NOMO-1 (cell line): ENCODE measurements around the gene SNAPC1.
"Not testable (repeated sequence)": the region's sequence is repeated elsewhere in the genome, so short reads cannot be mapped to it uniquely, and the experiment has no call there.

Source experiments
- DNase-seq, 2 experiments: peaks; one replicate each; lab custom pipeline; 2025; ENCODE audit not compliant: unreplicated experiment in 2 of 2; lab: John Stamatoyannopoulos, UW

SNAPC1 gene, protein sequence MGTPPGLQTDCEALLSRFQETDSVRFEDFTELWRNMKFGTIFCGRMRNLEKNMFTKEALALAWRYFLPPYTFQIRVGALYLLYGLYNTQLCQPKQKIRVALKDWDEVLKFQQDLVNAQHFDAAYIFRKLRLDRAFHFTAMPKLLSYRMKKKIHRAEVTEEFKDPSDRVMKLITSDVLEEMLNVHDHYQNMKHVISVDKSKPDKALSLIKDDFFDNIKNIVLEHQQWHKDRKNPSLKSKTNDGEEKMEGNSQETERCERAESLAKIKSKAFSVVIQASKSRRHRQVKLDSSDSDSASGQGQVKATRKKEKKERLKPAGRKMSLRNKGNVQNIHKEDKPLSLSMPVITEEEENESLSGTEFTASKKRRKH

DNA sequence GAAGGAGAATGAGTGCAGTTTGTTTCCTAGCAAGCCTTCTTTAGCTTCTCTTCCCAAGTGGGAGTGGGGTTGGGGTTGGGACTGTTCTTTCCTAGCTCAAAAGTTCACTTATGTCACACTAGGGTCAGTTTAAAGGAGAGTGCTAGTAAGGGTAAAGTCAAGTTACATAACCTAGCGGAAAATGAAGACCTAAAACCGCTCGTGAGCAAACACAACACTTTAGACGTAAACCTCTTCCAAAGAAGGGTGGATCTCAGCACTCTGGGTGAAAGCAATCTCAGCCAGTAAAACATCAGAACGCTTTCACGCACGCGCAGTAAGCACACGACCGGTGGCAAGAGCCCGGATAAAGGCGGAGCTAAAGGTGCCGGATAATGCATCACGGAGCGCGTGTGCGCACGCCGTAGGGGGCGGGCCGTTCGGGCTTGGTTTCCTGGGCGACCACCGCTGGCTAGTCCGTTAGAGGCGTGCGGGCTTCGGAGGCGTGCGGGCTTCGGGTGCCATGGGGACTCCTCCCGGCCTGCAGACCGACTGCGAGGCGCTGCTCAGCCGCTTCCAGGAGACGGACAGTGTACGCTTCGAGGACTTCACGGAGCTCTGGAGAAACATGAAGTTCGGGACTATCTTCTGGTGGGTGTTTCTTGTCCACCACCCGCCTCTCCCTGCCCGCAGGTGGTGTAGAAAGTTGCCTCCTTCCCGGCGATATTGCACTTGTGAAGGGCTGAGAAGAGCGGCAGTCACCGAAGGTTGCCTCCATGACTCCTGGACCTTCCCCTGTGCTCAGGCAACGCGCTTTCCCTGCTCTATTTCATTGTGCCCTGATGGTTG lies at the start of gene SNAPC1:
Gene SNAPC1 (plus strand): TSS at position 462 of the 828 bp plus-strand sequence. CDS start 41 bp downstream, at position 503.
- peak; percentile 97 to 99 for DNase-seq

DNA sequence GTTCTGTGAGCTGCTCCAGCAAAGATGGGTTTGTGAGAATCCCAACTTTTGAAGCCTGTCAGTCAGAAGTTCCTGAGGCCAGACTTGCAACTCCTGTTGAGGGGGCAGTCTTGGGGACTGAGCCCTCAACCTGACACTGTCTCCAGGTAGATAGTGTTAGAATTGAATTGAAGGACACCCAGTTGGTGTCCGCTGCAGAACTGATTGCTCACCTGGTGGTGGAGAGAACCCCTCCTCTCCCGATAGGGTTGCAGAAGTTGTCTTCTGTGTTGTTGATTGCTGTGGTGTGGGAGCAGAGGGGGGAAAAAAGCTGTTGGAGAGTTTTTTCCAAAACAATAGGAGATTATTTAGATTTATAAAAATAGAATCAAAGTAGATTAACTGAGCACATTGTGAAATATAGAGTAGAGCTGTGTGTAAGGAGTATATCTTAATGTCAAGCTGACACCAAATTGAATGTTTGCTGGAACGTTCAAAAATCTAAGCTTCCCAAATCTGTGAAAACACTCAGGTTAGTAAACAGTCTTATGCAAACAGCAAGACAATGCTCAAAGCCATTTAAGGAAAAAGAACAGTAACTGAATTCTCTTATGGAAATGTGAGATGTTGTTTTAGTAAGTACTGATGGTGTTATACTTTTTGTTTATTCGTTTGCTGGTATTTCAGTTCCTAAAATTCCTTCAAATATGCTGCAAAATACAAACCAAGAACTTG lies 48.3 kb upstream of the SNAPC1 start:
- no peak for DNase-seq

DNA sequence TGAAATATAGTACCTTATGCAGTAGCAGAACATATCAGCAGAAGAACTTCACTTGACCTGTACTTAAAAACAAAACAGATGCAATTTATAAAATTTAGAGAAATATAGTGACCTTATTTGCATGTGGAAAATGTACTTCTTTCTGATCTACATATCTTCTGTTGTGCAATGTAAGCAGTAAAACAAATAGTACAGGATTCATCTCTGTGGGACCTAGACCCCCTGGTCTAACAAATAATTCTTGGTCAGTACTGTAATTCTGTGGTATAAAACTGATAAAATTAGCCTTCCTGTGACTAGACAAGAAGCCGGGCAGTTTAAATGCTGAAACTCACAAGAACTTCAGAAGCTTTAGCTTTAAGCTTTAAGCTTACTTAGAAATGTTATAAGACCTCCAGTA lies 45.3 kb upstream of the SNAPC1 start:
- no peak for DNase-seq

DNA sequence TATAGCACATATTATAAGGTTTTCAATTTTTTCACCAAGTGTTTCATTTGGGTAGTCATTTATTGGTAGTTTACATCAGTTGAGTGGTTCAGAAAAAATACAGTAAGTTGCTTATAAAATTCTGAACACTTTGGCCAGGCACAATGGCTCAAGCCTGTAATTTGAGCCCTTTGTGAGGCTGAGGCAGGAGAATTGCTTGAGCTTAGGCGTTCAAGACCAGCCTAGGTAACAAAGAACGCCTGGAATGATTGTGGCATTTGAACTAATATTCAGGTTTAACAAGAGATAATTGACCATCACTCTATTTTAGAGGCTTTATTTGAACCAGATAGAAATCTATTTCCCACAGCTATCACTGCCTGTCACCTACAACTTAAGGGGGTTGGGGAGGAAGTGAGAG lies 44.2 kb upstream of the SNAPC1 start:
- no peak for DNase-seq

DNA sequence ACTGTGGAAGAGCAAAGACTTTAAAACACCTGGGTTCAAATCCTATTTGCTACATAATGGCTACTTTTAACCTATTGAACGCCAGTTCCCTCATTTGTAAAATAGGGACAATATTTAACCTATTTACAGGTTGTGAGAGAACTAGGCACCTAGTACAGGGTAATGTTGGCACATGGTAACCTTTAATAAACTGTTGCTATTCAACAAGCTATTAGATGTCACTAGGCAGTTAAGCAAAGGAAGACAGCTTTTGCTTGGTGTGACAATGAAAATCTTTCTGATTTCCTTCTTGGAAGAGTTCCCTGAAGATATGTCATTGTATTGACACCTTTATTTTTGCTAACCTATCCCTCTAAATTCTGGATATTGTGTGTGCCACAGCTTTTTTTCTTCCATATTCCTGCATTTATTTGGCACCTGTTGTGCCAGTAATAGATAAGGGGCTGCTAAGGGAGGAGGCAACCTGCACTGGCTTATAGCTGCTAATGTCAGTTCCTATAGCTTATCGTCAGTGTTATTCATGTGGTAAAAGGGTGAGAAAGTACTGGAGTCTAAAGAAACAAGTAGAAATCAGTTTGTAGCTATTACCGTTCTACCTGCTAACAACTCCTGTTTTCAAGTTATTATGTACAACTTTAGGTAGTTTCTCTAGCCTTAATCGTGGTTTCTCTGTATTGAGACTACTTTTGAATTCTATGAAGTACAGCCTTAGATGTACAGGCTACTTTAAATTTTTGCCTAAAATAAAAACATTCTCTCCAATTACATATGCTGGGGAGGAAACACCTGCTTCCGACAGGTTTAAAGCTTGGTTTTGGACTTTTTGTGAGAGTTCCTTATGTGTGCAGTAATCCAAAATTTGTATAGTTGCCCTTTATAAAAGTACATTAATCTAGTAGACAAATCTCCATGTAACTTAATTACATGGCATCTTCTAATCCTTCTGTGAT lies 42.6 kb upstream of the SNAPC1 start:
- no peak for DNase-seq

DNA sequence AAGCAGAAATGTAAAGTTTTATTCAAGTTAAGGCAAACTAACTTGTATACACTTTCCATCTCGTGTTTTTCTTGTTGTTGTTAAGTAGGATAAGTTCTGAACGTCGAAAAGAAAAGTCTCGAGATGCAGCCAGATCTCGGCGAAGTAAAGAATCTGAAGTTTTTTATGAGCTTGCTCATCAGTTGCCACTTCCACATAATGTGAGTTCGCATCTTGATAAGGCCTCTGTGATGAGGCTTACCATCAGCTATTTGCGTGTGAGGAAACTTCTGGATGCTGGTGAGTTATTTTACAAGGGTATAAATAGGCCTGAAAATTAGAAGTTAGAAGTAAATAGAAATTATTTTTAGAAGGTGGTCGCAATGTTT lies 41.9 kb upstream of the SNAPC1 start:
- DNase-seq = no peak

DNA sequence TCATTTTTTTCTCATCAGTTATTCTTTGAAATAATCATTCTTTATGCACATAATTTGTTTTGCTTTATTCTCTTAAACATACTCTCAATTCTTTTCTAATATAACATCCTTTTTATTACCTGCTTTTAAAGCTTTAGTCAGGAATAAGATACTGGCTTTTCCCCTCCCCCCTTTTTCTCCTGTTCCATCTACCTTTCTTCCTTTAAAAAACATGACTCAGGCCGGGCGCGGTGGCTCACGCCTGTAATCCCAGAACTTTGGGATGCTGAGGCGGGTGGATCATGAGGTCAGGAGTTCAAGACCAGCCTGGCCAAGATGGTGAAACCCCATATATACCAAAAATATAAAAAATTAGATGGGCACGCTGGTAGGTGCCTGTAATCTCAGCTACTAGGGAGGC lies 41.5 kb upstream of the SNAPC1 start:
- DNase-seq = no peak

DNA sequence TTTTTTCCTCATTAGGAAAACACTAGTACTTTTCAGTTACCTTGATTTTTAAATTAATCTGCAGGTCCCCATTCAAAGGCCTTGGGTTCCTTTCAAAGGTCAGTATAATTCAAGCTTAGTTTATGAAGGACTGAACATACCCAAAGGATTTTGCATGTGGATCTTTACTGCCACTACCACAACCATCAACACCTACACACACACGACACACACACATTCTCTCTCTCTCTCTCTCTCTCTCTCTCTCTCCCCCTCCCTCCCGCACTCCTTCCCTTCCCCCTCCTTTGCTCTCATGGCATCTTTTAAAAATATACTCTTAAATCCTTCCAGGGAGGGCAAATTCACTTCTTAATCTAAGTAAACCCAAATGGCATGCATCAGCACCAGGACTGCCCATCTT lies 38.1 kb upstream of the SNAPC1 start:
- no peak for DNase-seq

DNA sequence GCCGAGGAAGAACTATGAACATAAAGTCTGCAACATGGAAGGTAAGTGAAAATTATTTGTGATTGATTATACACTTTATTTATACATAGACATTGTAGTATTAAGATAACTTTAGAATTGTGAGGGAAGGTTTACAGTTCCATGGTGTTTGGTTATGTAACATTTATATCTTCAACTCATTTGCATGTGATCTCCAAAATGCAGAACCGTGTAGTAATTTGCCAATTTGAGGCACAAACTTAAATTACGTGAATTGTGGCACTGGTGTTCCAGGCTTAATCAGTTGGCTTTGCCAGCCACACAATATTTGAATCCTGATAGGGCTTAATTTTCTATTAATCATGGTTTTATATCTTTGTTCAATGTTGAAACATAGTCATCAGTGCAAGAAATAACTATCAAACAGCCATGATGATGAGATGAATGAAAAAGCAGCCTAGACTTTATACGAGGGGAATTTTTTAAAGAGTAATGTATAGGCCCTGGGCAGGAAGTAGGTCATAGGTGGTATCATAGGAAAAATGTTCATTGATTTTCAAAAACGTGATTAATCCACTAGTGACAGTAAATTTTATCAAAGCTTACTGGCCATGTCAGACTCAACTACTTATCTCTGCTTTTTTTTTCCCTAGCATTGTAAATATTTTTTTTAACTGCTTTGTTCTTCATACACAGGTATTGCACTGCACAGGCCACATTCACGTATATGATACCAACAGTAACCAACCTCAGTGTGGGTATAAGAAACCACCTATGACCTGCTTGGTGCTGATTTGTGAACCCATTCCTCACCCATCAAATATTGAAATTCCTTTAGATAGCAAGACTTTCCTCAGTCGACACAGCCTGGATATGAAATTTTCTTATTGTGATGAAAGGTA lies 35.2 kb upstream of the SNAPC1 start:
- no peak for DNase-seq

DNA sequence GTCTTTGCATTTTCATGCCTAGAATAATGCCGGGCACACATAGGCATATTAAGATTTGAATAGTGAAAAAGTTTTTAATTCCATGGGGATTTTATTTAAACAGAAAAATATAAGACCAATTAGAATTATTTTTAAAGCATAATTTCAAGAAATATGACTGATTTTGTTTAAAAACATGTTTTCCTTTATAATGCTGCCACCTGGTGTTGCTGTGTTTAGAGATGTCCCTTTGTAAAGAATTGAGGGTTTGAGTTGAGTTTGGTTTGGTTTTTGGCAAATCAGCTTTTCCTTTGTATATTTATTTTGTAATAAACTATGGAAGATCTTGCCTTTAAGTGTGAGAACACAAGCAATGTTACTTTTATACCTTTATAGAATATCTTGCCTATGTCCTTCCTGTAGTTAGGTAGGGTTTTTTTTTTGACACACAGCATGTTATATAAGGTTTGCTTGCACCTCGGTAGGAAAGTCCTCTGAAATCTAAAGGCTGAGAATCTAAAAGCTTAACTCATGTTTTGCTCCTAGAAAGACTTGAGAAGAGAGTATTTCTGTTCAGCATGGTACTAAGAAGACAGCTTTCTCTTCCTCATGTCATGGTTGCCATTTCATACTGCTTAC lies 31.4 kb upstream of the SNAPC1 start:
- DNase-seq = peak in 1 of 2 experiments; percentile 3

DNA sequence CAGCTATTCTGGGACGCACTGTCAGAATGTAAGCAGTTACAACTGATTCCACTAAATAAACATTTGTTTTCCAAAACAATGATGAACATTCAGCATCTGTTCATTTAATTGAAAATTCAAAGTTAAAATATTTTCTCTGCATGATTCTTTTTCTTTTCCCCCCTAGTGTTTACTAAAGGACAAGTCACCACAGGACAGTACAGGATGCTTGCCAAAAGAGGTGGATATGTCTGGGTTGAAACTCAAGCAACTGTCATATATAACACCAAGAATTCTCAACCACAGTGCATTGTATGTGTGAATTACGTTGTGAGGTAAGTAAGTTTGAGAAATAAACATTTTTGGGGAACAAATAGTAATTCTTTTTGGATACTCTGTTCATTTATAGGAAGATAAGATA lies 28.2 kb upstream of the SNAPC1 start:
- DNase-seq = no peak

DNA sequence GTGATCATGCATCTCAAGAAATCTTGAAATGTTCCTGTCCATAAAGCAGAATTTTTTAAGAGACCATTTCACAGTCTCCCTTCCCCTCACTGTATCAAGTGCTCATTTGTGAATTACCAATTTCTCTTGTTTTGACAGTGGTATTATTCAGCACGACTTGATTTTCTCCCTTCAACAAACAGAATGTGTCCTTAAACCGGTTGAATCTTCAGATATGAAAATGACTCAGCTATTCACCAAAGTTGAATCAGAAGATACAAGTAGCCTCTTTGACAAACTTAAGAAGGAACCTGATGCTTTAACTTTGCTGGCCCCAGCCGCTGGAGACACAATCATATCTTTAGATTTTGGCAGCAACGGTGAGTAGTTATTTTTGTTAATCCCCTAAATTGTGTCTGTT lies 25.5 kb upstream of the SNAPC1 start:
- no peak for DNase-seq

DNA sequence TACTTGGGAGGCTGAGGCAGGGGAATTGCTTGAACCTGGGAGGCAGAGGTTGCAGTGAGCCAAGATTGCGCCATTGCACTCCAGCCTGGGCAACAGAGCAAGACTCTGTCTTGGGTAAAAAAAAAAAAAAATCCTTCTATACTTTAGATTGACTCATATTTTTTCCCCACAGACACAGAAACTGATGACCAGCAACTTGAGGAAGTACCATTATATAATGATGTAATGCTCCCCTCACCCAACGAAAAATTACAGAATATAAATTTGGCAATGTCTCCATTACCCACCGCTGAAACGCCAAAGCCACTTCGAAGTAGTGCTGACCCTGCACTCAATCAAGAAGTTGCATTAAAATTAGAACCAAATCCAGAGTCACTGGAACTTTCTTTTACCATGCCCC lies 24.3 kb upstream of the SNAPC1 start:
- peak; percentile 12 to 61 for DNase-seq

DNA sequence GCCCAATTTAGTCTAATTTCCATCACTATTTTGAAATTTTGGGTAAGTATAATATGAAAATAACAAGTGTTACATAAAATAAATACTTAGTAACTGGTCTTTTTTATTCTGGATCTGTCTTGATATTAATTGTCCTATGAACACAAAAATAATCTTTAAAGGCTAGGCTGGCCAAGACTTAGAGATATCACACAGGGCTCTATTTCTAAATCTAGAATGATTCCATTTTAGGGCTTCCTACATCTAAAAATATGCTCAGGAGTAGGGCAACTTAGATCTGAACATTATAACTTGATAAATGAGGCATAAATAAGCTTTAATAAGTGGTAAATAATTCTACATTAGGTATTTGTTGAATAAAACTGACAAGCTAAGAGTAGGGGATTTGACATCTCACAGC lies 23.1 kb upstream of the SNAPC1 start:
- DNase-seq = no peak

DNA sequence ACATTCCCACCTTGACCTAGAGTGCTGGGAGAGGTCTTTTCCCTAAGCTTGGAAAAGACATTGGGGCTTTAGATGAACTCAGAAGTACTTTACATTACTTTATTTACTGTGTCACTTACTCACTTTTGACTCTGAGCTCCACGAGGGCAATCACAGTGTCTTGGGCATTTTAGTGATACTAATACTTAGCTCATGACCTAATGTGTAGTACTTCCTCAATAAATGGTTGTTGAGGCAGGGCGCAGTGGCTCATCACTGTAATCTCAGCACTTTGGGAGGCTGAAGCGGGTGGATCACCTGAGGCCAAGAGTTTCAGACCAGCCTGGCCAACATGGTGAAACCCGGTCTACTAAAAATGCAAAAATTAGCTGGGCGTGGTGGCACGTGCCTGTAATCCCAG lies 19.8 kb upstream of the SNAPC1 start:
- no peak for DNase-seq

DNA sequence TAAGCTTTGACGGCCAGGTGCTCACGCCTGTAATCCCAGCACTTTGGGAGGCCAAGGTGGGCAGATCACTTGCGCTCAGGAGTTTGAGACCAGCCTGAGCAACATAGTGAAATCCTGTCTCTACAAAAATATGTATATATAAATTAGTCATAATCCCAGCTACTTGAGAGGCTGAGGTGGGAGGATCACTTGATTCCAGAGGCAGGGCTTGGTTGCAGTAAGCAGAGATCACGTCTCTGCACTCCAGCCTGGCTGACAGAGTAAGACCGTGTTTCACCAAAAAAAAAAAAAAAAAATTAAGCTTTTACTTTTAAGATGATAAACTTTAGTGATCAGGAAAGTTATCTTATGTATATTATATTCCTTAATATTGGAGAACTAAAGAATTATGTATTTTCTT lies 18.0 kb upstream of the SNAPC1 start:
- DNase-seq = no peak

DNA sequence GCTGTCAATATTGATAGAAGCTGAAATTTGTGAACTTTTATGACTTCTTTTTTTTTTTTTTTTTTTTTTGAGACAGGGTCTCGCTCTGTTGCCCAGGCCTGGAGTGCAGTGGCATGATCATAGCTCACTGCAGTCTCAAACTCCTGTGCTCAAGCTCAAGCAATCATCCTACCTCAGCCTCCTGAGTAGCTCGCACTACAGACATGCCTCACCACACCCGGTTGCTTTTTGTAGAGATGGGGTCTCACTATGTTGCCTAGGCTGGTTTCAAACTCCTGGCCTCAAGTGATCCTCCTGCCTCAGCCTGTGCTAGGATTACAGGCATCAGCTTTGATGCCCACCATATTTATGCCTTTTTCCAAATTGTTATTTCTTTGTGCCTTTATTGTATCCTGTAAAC lies 15.9 kb upstream of the SNAPC1 start:
- DNase-seq = not testable (repeated sequence)

DNA sequence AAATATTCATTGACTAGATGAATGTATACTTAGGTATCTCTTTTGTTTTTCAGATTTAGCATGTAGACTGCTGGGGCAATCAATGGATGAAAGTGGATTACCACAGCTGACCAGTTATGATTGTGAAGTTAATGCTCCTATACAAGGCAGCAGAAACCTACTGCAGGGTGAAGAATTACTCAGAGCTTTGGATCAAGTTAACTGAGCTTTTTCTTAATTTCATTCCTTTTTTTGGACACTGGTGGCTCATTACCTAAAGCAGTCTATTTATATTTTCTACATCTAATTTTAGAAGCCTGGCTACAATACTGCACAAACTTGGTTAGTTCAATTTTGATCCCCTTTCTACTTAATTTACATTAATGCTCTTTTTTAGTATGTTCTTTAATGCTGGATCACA lies 15.3 kb upstream of the SNAPC1 start:
- DNase-seq = no peak

DNA sequence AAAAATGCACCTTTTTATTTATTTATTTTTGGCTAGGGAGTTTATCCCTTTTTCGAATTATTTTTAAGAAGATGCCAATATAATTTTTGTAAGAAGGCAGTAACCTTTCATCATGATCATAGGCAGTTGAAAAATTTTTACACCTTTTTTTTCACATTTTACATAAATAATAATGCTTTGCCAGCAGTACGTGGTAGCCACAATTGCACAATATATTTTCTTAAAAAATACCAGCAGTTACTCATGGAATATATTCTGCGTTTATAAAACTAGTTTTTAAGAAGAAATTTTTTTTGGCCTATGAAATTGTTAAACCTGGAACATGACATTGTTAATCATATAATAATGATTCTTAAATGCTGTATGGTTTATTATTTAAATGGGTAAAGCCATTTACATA lies 14.9 kb upstream of the SNAPC1 start:
- DNase-seq = no peak
